ENCODE results near the gene ITGA1.

- TF ChIP-seq CTCF (tag by site-specific recombination; IDR thresholded peaks at IDR 0.05) (no peak), SCRT1 (tag by site-specific recombination; IDR thresholded peaks at IDR 0.05; ENCODE audit: borderline replicate concordance) (no peak), ZSCAN18 (tag by site-specific recombination; IDR thresholded peaks at IDR 0.05) (no peak), KLF16 (tag by site-specific recombination; IDR thresholded peaks at IDR 0.05) (no peak), ZNF292 (tag by site-specific recombination; IDR thresholded peaks at IDR 0.05; ENCODE audit: borderline replicate concordance, low read depth) (no peak), ZNF350 (tag by site-specific recombination; IDR thresholded peaks at IDR 0.05) (no peak), ZNF274 (IDR thresholded peaks at IDR 0.05; ENCODE audit: low read length) (no peak), ZNF274 (tag by site-specific recombination; IDR thresholded peaks at IDR 0.05; ENCODE audit: borderline replicate concordance) (no peak)
Measured at GRCh38 chr5:52928689-52929088, 141.0 kb downstream of the ITGA1 start.
